ENCODE results near the gene SDK1.

Gene SDK1

DNA sequence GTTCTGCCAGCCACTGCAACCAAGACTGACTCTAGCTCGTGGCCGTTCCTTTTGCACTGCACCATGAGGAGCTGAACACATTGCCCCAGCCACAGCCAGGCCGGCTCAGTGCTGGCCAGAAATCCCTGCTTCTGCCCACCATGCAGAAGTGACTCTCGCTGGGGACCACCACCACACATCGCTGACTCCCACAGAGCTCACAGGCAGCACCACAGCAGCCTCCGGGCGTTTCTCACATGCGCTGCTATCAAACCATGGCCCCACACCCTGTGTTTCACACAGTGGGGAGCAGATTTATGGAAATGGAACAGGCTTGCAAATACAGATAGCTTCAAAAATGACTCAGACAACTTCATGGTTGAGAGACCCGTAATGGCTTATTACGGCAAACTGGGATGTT is 15.4 kb upstream of the SDK1 start:
- no peak for DNase-seq

DNA sequence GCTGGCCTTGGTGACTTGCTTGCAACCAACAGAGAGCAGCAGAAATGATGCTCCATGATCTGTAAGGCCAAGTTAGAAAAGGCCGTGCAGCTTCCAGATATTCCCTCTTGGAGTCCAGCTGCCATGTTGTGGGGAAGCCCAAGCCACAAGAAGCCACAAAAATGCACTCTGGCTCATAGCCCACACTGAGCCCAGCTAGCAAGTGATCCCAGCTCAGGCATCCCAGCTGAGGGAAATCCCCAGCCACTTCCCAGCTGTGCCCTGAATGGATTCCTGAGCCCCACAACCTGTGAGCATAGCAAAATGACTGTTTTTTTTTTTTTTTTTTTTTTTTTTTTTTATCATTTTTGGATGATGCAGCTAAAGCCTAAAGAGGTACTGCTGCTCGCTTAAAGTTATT is 11.1 kb upstream of the SDK1 start:
- DNase-seq = no peak

DNA sequence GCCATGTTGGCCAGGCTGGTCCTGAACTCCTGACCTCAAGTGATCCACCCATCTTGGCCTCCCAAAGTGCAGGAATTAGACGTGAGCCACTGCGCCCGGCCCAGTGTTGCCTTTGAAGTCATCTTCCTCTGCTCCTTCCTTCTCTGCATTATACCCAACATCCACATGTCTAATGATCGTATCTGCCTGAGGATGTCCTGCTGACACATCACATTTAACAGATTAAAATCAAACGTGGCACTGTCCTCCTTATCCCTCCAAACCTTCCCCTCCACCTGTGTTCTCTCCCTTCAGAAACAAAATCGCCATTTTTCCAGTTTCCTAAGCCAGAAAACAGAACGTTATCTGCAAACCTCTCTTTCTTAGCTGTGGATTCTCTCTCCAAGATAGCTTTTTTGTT is 8.4 kb upstream of the SDK1 start:
- DNase-seq = no peak

DNA sequence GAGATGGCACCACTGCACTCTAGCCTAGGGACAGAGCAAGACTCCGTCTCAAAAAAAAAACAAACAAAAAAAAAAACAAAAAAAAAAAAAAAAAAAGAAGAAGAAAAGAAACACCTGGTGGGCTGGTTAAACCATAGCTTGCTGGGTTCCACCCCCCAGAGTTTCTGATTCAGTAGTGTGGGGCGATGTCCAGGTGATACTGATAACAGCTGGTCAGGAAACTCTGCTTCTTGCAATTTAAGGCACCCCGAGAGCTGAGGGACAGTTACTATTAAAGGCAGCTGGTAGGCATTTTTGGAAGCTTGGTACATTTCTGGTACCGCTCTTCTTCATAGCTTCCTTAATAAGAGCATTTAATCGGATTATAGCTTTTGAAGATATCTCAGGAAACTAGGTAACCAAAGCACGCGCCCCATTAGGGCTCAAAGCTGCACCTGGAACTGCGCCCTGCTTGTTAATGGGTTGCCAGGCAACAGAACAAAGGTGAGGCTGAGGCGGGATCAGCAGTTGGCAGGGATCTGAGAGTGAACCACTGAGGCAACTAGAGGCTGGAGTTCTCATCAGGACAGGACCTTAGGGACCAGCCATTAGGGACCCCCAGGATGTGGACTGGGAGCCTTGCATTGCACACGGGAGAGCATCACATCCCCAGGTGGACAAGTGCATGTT is 6.5 kb upstream of the SDK1 start:
- no peak for DNase-seq

DNA sequence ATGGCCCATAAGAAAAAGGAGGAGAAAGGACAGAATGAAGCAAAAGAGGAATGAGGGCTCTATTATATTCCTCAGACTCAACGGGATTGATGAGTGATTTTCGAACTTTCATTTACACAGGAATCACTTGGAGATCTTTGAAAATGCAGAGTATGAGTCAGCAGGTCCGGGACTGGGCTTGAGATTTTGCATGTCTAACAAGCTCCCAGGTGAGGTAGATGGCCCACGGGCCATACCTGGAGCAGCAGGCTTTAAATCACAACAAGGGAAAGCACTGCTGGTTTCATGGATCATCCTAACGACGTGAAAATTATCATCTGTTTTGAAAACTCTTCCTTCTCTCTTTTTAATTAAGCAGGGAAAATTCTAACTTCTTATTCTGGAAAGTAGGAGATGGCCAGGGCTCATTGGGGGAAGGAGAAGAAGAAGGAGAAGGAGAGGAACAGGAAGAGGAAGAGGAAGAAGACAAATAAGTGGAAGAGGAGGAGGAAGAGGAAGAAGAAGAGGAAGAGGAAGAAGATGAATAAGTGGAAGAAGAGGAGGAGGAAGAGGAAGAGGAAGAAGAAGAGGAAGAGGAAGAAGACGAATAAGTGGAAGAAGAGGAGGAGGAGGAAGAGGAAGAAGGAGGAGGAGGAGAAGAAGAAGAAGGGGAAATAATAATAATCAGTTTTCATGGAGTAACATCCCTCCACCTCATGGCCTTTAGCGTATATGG is 3.8 kb upstream of the SDK1 start:
- no peak for DNase-seq

DNA sequence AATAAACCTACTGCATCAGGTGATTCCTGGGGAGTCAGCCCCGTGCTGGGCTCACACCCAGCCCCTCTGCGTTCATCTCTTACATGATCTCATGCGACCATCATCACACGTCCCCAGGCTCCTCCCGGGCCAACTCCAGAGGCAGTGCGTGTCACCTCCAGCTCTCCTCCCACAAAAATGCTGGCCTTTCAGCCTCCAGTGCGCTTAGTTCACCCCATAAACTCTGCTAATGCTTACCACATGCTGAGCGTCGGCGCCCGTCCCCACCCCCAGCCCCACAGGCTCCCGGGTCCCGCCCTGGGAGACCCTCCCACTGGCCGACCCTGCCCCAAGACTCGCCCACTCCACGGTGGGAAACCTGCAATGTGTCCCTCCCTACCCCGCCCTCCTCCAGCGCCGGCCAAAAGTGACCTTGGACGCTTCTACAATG is 816 bp upstream of the SDK1 start:
- DNase-seq = no peak

DNA sequence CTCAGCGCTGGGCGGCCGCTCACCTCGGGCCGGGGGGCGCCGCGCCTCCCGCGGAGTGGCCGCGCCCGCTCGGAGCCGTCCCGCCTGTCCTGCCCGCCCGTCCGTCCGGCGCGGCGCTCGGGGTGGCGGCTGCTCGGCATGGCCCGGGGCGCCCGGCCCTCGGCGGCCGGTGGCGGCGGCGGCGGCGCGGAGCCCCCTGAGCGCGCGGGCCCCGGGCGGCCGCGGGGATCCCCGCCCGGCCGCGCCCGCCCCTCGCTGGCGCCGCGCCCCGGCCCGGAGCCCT is 338 bp downstream of the SDK1 start:
- no peak for DNase-seq

DNA sequence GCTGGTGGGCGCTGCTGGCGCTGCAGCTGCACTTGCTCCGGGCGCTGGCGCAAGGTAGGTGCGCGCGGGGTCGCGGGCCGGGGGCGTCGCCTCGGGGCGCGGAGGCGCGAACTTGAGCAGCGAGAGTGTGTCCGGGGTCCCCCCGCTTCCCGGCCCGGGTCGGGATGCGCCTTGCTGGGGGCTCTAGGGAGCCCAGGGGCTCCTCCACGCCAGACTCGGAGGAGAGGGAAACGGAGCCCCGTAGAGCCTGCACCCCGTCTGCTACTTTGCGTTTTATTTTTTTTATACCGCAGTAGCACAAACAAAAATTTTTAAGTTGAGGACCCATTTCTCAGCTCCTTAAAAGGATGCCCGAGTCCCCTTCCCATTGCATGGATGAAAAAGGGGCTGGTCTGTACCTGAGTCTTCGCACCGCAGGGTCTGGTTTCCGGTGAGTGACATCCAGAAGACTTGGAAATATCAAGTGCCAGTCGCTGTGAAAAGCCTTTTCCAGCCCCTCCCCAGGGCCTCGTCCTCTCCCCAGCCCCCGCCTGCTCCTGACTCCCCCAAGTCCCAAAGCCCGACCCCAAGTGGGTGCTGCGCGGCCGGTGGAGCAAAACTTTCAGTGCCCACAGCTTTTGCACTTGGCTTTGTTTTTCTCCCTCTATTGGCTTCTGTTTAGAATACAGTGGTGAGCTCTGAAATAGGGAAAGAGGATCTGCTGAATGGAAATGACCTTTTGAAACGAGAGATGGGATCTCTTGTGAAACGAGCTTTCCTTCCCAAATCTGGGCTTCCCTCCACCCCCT is 973 bp downstream of the SDK1 start:
- no peak for DNase-seq

DNA sequence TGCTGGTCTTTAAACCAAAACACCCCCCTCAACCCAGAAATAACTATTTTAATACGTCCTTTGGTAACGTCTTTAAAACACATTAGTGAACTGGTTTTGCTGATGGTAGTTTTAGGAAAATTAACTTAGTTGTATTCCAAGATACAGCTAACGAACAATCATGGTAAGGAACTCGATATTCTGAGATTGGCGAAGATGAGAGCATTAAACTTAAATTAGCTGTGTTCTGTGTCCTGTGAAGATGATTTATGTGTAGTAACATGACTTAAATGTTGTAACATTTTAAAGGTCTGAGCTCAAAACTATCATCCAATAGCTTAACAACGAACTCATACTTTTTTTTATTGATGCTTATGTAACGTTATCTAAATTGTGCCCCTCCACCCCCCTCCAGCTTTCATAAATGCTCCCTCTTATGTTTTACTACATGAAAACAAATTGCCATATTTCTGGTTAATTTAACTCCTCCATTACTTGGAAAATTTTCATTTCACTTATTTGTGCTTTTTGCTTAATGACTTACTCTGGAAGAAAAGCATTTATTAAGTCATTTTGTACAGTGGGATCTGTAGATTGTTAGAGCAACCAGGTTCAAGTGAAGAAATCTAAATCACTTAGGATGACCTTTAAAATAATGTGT is 1.7 kb downstream of the SDK1 start:
- DNase-seq = no peak

DNA sequence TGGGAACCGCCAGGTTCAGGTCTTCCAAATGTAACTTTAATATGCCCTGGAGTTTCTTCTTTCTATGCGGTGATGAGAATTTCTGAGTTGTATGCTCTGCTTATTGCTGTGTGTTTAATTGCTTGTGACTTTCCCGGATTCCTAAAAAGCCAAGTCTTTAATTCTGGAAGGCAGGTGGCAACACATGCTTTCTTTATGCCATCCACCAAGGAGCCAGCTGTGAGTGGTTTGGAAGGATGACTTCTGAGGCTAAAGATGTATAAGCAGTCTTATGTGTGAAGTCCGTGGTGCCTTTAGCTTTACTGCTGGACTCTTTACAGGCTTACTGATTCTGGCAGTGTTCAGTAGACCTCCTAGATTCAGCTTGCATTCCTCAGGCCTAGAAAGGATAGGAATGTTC is 3.1 kb downstream of the SDK1 start:
- DNase-seq = no peak

DNA sequence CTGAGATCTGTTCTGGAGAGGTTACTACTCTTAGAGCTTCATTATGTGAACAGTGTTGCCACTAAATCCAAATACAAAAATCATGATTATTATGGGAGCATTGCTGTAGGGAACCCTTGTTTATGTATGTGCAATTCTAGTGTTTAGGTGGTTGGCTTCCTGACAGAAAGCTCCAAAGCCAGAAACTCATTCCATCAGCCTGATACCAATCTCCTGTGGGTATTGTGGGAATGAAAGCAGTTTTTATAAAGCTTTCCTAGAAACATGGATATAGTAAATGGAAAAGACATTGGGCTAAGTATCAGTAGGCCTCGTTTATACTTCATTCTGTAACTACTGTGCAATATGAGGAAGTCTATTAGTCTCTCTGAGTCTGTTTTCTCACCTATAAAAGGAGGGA is 6.4 kb downstream of the SDK1 start:
- DNase-seq = no peak

DNA sequence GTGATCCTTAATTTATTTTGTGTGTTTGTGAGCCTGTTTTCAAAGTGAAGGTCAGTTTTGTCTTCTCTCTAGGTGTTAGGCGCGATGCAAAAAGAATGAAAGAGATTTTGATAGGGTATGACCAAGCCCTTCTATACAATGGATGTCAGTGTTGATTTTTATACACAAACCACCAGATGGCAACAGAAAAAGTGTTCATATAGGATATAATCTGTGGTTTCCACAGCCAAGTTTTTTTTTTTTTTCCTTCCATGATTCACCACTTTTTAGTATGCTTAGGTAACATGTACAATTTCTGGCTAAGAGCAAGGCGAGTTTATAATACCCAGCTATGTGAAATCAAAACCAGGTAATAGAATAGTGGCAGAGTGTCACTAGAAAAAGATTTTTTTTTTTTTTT is 8.1 kb downstream of the SDK1 start:
- DNase-seq = no peak

DNA sequence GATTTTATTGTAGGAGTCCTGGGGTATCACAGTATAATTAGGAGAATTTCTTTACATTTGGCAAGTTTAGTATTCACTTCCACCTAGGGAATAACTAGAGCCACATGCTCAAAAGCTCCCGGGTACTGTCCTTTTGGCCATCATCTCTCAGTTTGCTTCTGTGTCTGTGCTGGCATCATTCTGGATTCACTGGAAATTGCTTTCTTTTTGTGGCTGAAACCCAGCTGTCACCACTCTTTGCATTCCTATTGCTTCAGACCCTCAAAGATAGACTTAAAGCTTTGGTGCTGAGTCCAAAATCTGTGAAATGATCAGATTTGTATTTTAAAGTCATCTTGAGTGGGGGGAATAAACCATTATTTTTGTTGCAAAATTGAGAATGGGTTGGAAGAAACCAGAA is 8.9 kb downstream of the SDK1 start:
- no peak for DNase-seq

DNA sequence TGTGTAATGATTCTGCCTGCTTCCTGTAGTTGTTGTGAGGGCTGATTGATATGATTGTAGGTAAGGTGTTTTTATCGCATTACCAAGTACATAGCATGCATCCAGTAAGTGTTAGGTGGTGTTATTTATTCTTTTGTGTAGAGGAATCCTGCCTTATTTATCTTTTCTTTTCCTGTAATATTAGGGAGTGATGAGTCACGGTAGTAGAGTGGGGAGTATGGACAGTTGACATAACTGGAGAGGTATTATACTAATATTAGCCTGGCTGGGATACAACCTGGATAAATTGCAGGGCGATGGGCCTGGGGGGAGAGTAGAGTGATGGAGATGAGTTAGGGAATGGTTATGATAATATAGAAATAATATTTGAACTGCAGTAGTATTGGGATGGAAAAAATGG is 9.8 kb downstream of the SDK1 start:
- no peak for DNase-seq

DNA sequence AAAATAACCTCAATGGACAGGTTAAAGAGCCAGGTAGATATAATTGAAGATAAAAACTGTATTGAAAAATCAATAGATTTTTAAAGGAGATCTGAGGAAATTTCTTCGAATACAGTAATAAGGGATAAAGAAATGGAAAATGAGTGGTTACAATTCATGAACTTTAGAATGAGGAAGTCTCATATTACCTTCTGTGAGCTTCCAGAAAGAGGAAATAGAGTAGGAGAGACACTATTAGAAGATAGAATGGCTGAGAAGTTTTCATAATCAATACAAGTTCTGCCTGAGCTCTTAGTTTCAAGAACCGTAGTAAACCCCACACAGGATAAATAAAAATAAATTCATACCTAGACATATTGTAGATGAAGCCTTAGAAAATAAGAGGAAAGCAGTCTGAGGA is 11.5 kb downstream of the SDK1 start:
- no peak for DNase-seq

DNA sequence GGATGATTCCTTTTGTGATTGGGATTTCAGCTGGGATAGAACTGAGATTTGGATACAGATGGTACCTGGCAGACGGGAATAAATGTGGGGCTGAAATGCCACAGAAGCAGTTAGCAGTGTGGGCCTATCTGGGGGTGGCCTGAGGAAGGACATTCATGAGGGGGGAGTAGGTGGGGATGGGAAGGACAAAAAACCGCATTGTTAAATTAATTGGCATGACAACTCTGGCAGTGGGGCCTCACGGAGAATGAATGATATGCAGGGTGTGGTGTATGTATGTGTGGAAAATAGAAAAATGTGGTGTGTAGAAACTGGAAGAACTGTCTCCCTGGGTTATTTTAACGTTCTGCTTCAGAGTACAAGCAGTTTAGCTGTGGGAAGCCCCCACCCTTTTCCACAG is 17.8 kb downstream of the SDK1 start:
- DNase-seq = no peak

DNA sequence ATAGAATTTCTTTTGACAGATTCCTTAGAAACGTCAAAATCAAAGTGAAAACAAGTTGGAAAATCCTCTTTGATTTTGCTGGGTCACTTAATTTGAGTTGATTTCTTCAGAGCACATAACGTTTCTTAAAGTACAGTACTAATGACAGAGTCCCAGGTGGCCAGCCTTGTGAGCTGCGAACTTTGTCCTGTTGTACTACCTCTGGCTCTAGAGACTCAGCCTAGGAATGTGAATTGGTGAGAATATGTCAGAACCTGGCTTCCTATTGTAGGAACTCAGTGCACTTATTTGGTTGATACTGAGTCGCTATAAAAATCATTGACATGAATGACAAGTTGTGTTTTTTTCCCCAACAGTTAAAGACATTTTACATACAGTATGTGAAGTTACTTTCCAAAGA is 20.2 kb downstream of the SDK1 start:
- DNase-seq = no peak

DNA sequence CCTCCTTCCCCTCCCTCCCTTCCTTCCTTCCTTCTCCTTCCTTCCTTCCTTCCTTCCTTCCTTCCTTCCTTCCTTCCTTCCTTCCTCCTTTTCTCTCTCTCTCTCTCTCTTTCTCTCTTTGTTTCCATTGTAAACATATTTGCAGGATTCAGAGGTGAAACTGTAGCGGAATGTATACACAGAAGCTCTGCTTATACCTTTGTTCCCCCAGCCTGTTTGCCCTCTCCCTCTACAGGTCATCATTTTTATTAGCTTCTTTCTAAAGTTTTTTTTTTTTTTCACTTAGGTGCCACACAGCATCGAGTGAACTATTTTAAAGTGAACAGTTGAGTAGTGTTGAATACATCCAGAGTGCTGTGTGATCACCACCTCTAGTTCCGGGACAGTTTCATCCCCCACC is 20.7 kb downstream of the SDK1 start:
- no peak for DNase-seq

DNA sequence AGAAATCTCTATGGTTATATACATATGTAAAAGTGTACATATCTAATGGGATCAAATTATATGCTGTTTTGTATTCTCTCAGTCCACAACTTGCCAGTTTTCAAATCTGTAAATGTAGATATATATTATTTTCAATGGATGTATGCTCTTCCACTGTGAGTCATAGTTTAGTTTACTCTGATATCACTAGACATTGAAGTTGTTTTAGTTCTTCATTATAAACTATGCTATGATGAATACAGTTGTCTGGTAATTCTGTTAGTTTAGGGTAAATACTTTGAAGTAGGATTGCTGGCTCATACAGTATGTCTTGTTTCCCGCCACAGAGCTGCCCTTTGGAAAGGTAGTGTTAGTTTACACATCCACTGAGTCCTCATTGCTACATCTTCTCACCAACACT is 25.2 kb downstream of the SDK1 start:
- no peak for DNase-seq

DNA sequence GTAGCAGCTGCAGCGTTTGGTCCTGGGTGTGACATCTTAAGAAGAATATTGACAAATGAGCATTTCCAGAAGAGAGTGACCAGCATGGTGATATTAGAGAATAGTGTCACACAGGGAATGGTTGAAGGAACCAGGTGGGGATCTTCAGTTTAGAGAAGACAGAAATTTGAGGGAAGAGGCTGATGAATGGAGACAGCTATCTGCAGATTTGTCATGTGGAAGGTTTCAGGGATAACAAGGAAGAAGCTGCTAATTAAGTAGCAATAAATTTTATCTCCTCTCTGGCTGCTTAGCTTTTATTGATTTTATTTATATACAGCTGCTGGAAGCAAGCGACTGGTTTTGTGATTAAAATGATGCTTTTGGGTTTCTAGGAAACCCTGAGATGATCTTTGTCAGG is 26.0 kb downstream of the SDK1 start:
- no peak for DNase-seq

DNA sequence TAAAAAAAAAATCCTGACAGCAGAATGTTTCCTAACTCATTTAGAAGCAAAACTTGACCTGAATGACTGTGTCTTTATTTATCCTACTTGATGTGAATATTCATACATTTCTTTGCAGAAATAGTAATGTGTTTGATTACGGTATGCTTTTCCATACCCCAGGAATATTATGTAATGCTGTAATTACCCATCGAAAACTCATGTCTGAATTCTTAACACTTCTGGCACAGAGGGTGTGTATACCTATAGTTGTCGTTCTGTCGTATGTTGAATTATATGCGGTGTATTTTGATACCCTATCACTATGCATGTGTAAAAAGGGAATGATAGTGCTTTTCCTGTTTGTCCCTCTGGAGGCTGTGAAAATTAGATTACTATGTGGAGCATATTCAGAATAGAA is 26.6 kb downstream of the SDK1 start:
- DNase-seq = no peak

DNA sequence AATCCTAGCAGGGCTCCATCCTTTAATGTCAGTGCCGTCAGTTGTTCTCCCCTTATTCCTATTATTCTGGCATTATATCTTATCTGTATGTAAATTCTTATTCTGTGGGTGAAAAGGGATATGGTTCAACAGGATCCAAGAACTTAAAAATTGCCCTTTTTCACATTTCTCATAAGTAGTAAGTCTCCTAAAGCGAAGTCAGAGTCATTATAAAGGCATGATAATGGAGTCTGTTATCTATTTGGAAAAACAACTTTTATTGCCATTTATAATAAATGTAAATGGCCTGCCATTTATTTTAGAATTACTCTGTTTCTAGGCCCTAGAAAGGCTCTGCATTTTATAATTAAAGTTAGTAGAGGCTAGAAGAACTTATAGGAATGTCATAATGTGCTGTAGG is 31.3 kb downstream of the SDK1 start:
- DNase-seq = no peak

DNA sequence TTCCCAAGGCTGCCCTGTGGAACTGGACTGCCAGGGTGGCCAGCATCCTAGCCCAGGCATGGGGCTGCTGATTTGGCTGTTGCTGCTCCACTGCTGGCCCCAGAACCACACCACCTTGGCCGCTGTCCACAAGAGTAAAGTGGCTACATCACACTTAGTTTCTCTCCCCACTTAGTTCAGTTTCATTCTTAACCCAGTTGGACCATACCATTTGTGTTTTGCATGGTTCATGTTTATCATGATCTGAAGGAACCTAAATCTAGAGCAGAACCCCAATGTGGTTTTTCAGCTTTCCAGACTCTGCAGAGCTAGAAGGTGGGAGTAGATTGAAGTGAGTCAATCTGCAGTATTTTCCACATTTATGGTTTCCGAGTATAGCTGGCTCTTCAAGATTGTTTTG is 32.8 kb downstream of the SDK1 start:
- no peak for DNase-seq

DNA sequence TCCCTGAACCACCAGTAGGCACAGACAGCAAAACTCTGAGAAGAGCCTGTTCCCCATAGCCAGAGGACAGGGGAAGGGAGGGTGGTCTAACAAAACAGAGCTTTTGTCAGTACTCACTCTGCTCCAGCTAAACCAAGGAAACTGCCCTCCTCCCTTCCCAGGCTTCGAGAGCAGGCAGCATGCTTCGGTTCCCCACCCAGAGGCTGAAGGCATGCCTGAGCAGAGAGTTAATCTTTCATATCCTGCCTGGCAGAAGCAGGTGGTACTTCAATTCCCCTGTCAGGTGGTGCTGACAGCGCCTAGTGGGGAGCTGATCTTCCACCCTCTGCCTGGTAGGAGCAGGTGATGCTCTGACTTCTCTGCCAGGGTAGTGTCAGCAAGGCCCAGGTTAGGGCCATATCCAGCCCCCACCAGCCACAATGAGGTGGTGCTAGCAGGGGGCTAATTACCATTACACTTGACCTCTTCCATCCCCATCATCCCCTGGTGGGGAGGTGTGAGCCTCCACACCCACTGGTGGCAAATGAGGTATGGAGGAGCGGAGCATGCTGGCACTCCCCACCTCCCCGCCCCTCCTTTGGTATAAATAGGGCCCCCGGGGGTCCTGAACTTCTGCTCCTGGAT is 35.1 kb downstream of the SDK1 start:
- no peak for DNase-seq
